ENCODE results near the gene SREBF1.
"Not testable (repeated sequence)": the region's sequence is repeated elsewhere in the genome, so short reads cannot be mapped to it uniquely, and the experiment has no call there.

SREBF1 gene

DNA sequence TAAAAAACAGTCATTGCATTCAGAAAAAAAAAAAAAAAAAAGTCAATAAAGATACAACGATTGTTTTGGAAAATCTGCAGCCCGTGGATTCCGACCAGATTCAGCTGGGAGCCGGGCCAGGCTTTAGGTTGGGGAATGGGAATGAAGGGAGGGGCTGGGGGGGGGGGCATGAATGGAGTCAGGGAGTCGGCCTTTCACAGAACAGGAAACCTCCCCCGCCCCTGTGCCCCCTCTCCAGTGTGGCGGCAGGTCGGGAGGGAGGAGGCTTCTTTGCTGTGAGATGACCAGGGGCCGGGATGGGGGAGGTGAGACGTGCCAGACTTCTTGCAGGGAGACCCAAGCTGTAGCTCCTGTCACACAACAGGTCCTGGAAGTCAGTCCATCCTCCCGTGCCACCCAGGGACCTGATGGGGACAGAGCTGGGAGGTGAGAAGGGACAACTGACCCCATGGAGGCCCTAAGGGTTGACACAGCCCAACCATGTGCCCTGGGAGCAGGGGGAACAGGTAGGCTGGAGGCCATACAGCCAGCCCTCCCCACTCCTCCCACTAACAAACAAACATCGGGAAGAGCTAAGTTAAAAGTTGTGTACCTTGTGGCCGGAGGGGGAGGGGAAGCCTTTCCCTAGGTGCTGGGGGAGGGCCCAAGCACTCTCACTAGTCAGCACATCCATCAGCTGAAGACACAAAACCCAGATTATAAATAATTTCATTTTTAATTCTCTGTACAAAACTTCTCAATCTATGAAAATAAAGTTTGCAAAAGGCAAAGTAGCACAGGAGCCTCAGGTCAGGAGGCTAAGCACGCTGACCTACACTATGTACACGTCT lies 25.2 kb downstream of the SREBF1 start:
- no peak for DNase-seq (ENCODE audit: low spot score)

DNA sequence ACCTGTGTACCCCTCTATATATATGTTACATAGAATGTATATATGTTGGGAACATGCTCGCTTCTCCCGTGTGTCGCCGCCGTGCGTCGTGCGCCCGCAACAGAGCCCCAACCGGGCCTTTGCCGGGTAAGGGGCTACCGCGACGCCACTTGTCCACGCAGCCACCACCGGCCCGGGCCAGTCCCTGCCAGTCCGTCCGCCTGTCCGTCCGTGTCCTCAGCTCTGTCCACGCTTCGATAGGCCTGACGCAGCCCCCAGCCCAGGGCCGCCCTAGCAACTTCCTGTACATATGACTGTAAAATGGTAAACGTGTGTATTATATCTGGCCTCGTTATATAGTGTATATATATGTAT lies 25.9 kb downstream of the SREBF1 start:
- no peak for DNase-seq (ENCODE audit: low spot score)

DNA sequence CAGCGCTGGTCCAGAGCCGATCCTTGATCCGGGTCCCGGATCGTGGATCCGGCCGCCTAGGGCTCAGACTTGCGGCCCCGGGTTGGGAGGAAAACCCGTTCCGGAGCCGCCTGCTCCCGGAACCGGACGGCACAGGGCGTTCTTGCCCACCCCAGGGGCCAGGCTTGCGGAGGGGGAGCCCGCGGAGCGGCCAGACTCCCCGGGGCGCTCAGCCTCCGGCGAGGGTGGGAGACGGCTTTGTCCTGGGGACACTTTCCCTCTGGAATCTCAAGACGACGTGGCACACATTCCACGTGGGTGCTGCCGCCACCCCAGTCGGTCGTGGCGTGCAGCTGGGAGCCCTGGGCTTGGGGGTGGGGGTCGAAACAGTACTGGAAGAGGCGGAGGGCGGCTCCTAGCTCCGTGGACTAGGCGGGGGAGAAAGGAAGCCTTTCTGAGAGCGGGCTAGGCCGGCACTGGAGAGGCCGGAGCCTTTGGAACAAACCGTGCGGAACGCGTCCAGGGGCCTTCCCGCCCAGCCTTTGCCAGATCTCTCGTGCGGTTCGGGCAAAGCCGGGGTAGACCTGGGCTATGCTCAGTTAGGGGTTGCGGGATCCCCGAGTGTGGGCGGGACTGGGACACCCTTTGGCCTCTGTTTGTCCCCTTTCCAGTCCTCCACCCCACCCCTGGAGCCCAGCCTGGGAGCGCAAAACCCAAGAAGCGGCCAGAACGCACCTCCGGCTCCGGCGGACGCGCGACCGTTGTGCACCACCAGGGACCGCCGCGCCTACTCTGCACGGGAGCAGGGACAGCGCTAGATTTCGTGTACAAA lies 26.5 kb downstream of the SREBF1 start:
- peak; percentile 91 for DNase-seq (ENCODE audit: low spot score)

DNA sequence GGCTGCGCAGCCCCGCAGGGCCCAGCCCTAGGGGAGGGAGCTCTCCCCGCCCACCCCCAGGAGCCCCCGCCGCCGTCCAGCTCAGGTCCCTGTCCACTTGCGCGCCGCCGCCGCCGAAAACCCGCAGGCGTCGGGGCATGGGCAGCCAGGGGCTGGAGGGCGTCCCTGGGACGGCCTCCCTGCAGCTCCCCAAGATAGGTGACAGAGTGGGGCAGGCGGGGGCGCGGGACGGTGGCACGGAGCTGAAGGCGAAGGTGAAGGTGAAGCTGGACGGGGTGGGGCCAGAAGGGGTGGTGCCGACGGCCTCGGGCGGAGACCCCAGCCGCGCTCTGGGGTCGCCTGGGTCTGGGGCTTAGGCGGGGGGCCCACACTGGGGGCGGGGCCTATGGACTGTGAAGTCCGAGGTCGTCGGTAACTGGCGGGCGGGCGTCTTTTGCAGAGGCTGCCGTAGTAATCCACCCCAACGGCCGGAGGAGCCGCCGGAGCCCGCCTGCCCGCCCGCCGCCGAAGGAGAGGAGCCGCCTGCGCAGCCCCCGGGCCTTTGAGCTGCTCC lies 27.2 kb downstream of the SREBF1 start:
- DNase-seq (ENCODE audit: low spot score): no peak

DNA sequence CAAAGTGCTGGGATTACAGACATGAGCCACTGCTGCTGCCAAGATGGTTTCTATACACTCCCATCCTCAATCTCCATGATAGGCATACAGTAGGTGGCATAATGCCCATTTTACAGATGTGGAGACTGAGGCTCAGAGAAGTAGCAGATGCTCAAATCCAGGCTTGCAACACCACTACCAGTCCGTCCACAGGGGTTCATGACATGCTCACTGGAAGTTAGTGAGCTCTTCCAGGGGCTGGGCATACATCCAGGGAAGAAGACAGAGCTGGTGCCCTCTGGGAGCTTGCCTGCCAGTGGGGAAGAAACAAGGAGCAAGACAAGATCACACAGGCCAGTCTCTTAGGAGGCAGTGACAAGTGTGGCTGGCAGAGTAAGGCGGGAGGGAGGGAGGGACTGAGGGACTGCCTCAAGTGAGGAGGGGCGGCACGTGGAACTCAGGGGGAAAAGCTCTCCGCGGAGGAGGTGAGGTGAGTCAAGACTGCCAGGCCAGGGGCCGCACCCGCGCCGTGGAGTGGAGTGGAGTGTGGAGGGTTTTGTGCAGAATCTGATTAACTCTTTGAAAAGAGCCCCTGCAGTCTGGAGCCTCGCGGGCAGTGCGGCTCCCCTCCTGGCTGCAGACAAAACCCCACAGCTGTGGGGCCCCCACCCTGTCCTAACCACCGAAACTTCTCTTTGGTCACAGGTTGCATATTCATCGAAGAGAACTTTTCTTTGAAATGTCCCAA lies 27.9 kb downstream of the SREBF1 start:
- DNase-seq (ENCODE audit: low spot score): no peak

DNA sequence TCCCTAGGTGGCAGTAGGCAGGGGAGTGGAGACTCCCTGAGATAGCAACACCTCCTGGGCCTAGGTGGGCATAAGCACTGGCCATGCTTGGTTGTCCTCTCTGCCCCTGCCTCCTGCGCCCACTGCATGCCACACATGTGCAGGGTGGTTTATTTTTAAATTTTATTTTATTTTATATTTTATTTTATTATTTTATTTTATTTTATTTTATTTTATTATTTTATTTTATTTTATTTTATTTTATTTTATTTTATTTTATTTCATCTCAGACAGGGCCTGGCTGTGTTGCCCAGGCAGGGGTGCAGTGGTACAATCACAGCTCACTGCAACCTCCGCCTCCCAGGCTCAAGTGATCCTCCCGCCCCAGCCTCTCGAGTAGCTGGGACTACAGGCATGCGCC lies 28.6 kb downstream of the SREBF1 start:
- not testable (repeated sequence) for DNase-seq (ENCODE audit: low spot score)

DNA sequence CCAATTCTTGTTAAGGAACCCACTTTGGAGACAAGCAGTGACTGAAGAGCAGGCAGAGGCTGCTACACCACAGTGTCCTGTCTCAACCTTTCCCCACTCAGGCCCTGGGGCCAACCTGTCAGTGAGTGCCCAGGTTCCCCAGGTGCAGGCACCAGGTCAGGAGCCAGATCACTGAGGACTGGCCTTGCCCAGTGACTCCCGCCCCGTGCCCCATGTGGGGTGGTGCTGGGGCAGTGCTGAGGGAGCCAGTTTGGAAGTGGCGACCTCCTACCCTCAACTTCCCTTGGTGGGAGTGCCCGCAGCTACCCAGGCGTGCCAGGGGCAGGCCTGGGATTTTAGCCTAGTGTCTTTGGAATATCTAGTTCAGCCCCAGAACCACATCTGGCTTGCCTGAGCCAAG lies 29.3 kb downstream of the SREBF1 start:
- DNase-seq (ENCODE audit: low spot score): no peak

DNA sequence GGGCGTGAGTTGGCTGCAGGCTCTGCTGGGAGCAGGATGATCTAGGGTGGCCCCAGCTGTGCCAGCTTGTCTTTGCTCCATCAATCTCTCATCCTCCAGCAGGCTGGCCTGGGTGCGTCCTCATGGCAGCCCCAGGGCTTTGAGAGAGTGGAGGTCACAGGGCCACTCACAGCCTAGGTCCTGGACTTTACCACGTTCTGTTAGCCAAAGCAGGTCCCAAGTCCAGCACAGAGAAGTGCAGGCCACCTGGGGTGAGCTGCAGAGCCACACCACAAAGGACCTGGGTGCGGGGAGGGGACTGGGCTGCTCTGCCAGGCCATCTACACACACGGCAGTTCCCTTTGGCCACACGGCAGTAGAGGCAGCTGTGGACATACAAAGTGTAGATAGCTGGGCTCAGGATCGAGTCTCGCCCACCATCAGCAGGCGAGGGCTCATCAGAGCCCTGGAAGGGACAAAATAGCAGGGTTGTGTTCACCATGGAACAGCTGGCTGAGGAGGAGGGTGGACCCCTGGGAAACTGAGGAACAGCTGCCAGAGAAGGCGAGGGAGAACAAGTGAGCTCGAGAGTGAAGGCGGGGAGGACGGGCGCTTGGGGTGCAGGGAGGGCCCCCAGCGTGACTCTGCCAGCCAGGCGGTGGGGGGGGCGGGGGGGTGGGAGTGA lies 30.0 kb downstream of the SREBF1 start:
- DNase-seq (ENCODE audit: low spot score): no peak

DNA sequence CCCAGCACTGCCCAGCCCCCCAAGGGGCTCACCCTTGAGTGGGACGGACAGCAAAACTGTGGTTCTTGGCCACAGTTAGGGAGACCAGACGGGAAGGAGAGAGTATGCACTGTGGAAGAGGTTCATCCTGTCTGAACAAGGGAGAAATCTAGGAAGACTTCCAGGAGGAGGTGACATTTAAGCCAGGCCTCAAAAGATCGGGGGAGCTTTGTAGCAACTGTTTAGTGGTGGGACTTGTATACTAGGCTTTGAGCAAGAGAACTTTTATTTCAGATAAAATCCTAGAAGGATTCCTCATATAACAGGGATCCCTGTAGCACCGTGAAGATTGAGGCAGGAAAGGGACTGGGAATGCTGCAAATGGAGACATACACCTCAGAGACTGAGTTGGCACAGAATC lies 30.8 kb downstream of the SREBF1 start:
- no peak for DNase-seq (ENCODE audit: low spot score)

DNA sequence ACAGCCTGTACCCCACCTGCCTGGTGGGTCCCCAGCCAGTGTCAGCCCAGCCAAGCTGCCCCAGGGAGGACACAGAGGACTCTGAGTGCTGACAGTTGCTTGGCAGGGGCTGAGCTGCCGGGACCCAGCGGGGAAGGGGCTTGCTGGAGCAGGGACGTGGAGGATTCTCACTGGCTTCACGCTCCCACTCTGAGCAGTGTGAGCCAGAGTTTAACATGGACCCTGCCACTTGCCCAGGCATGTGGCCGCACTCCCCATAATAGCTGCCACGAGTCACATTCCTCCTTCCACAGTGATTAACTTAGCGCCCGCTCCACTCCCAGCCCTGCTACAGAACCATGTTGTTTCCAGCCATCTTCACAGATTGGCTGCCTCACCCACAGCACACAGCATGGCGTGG lies 31.2 kb downstream of the SREBF1 start:
- no peak for DNase-seq (ENCODE audit: low spot score)

DNA sequence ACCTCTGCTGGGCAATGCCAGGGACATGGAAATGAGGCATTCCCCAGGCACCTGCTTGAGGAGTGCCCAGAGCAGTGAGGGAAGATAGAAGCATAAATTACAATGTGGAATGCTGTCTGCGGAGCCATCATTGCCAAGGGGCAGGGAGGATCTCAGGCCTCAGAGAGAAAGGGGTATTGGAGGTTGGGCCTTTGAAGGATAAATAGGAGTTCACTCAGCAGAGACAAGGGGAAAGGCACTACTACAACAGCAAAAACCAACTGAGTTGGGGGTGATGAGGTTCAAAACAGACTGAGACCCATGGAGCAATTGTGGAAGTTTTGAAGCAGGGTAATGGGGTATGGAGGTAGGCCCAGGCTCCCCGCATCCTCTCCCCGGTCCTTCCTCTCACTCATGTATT lies 32.8 kb downstream of the SREBF1 start:
- no peak for DNase-seq (ENCODE audit: low spot score)

DNA sequence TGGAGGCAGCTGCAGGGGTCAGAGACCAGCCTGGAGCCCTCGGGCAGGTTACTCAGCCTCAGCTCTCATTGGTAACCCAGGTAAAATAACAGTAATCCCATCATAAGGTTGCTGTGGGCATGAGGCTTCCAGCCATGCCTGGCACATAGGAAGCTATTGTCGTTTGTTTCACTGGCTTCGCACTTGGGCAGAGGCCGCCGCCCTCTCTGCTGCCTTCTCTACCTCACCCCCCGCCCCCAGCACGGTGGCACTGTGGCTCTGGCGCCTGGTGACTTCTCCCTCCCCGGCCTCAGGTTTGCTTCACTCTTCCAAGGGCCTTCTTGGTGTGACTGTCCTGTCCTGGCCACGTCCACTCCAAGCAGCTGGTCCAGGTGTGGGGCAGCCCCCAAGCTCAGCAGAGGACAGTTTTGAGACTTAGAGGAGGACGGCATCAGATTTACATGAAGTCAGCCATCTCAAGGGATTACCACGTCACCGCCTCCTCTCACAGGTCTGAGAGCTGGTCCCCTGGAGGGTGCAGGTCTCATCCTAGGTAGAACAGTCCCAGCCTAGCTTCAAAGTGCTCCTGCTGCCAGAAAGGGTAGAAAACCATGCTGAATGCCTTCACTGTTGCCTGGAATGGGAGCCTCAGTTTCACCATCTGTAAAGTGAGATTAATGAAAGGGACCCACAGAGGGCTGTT lies 34.8 kb downstream of the SREBF1 start:
- no peak for DNase-seq (ENCODE audit: low spot score)

DNA sequence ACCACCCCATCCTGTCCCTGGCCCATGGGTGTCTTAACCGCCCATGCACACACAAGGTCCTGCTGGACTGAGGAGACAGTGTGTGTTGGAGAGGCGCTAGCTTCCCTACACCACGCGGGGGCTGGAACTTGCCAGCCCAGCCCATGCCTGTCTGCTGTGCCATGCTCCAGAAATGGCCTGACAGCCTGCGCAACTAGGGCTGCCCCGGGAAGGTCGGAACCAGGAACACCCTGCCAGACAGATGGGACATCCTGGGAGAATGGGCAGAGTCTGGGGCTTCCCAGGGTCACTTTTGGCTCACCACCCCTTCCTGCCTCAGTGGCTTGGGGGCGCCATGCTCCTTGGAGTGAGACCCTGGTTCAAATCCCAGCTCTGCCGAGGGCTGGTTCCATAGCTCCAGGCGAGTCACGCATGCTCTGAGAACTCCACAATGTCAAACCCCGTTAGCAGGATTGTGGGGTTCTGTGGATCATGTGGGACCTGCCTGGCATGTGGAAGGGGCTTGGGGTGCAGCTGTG lies 36.2 kb downstream of the SREBF1 start:
- no peak for DNase-seq (ENCODE audit: low spot score)

DNA sequence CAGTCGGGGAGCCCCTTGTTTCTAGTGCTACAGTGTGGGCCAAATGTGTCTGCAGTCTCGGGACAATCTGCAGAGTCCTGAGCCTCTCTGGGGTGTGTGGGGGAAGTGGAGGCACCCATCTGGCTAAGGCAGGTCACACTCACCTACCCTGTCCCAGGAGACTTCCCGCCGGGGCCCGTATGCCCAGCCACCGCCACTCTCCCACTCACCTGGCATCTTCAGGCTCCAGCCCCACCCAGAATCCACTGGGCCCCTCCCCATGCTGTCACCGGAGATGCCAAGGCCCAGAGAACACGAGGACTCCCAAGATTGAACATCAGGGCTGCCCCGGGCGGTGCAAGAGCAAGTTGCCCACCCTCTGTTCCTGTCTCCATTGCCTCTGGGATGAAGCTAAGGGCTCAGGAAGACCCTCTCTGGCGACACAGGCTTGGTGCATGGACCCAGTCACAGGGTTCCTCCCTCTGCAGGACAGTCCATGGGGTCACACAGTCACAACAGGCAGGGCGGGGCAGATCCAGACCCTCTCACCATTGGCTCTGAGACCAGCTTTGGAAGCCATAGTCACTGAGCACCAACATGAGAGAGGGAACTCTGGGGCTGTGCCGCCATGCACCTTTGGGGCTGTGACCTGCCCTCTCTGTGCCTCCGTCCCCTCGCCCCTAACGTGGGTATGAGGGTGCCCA lies 38.1 kb downstream of the SREBF1 start:
- DNase-seq (ENCODE audit: low spot score): no peak

DNA sequence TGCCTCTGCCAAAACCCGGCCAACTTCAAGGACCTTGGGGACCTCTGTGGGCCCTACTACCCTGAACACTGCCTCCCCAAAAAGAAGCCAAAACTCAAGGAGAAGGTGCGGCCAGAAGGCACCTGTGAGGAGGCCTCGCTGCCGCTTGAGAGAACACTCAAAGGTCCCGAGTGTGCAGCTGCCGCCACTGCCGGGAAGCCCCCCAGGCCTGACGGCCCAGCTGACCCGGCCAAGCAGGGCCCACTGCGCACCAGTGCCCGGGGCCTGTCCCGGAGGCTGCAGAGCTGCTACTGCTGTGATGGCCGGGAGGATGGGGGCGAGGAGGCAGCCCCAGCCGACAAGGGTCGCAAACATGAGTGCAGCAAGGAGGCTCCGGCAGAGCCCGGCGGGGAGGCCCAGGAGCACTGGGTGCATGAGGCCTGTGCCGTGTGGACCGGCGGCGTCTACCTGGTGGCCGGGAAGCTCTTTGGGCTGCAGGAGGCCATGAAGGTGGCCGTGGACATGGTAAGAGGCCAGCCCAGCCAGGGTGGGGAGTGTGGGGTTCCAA lies 38.7 kb downstream of the SREBF1 start:
- no peak for DNase-seq (ENCODE audit: low spot score)

DNA sequence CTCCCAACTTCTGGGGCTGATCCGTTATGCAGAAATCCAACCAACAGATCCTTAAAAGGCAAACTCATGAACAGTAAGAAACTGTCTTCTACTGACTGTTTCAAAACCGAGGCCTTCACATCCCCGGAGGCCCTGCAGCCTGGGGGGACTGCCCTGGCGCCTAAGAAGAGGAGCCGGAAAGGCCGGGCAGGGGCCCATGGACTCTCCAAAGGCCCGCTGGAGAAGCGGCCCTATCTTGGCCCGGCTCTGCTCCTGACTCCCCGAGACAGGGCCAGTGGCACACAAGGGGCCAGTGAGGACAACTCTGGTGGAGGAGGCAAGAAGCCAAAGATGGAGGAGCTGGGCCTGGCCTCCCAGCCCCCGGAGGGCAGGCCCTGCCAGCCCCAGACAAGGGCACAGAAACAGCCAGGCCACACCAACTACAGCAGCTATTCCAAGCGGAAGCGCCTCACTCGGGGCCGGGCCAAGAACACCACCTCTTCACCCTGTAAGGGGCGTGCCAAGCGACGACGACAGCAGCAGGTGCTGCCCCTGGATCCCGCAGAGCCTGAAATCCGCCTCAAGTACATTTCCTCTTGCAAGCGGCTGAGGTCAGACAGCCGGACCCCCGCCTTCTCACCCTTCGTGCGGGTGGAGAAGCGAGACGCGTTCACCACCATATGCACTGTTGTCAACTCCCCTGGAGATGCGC lies 39.5 kb downstream of the SREBF1 start:
- DNase-seq (ENCODE audit: low spot score): no peak

DNA sequence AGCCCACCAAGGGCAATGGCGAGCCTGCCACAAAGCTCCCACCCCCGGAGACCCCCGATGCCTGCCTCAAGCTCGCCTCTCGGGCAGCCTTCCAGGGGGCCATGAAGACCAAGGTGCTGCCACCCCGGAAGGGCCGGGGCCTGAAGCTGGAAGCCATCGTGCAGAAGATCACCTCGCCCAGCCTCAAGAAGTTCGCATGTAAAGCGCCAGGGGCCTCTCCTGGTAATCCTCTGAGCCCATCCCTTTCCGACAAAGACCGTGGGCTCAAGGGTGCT lies 40.1 kb downstream of the SREBF1 start:
- DNase-seq (ENCODE audit: low spot score): no peak

DNA sequence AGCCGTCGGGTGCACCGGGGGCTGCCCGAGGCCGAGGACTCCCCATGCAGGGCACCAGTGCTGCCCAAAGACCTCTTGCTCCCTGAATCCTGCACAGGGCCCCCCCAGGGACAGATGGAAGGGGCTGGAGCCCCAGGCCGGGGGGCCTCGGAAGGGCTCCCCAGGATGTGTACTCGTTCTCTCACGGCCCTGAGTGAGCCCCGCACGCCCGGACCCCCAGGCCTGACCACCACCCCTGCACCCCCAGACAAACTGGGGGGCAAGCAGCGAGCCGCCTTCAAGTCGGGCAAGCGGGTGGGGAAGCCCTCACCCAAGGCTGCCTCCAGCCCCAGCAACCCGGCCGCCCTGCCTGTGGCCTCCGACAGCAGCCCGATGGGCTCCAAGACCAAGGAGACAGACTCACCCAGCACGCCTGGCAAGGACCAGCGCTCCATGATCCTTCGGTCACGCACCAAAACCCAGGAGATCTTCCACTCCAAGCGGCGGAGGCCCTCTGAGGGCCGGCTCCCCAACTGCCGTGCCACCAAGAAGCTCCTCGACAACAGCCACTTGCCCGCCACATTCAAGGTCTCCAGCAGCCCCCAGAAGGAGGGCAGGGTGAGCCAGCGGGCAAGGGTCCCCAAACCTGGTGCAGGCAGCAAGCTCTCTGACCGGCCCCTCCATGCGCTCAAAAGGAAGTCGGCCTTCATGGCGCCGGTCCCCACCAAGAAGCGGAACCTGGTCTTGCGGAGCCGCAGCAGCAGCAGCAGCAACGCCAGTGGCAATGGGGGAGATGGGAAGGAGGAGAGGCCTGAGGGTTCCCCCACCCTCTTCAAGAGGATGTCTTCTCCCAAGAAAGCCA lies 40.6 kb downstream of the SREBF1 start:
- no peak for DNase-seq (ENCODE audit: low spot score)

DNA sequence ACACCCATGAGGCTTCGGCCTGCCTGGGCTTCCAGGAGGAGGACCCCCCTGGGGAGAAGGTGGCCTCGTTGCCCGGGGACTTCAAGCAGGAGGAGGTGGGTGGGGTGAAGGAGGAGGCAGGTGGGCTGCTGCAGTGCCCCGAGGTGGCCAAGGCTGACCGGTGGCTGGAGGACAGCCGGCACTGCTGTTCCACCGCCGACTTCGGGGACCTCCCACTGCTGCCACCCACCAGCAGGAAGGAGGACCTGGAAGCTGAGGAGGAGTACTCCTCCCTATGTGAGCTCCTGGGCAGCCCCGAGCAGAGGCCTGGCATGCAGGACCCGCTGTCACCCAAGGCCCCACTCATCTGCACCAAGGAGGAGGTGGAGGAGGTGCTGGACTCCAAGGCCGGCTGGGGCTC lies 41.5 kb downstream of the SREBF1 start:
- no peak for DNase-seq (ENCODE audit: low spot score)
